MM.1S (cell line): Measurements from ENCODE around the gene RNF212.

ENCODE experiments used
- CTCF ChIP-seq: fragments of 300-600 bp; sonication (generic); IDR thresholded peaks from 2 replicates; pipeline ENCODE4 v1.5.1; 2016; ENCODE audit warnings: antibody characterized with exemption, low read length, mixed read lengths
- EZH2 ChIP-seq: fragments of 300-600 bp; sonication (generic); optimal IDR thresholded peaks from 2 replicates; pipeline ENCODE3; 2017; ENCODE audit warnings: low read depth, mild to moderate bottlenecking, antibody characterized with exemption, low read length, mixed read lengths
- EZH2phosphoT487 ChIP-seq: fragments of 300-600 bp; sonication (generic); IDR thresholded peaks from 2 replicates; pipeline ENCODE4 v1.6.1; 2018; ENCODE audit warnings: antibody characterized with exemption, low read length

- no peak for TF ChIP-seq CTCF
- TF ChIP-seq EZH2 = no peak
- TF ChIP-seq EZH2phosphoT487 = no peak
Observed at GRCh38 chr4:1136048-1136447, 22.7 kb upstream of the RNF212 start.
